SK-N-SH treated with all-trans-retinoic acid at 6 μM for 48 hours (cell line): Measurements from ENCODE around the gene RIMS4.

ENCODE experiments used
- ATAC-seq: fragments of 200-7000 bp; cut with Tn5 transposase; 3 replicates; pipeline ENCODE4 v1.9.1; 2020; ENCODE audit warnings: mild to moderate bottlenecking, moderate library complexity
- ARNTL ChIP-seq: fragments of 450-650 bp; formaldehyde crosslinking; IDR thresholded peaks from 2 replicates; pipeline ENCODE4 v1.5.0; 2020; ENCODE audit warnings: low read depth, mild to moderate bottlenecking, moderate library complexity, borderline replicate concordance
- CSDC2 ChIP-seq: fragments of 250-450 bp; sonication (Bioruptor Pico); IDR thresholded peaks from 2 replicates; pipeline ENCODE4 v1.5.0; 2020; ENCODE audit warnings: mild to moderate bottlenecking, moderate library complexity
- ESRRG ChIP-seq: fragments of 250-450 bp; sonication (Bioruptor Pico); IDR thresholded peaks from 2 replicates; pipeline ENCODE4 v1.6.1; 2021; ENCODE audit warnings: mild to moderate bottlenecking
- GLIS3 ChIP-seq: fragments of 250-450 bp; sonication (Bioruptor Pico); IDR thresholded peaks from 2 replicates; pipeline ENCODE4 v1.5.0; 2020; ENCODE audit warnings: mild to moderate bottlenecking, moderate library complexity
- ISL1 ChIP-seq: fragments of 250-450 bp; sonication (Bioruptor Pico); IDR thresholded peaks from 2 replicates; pipeline ENCODE4 v2.1.2; 2022; ENCODE audit warnings: mild to moderate bottlenecking, moderate library complexity
- OSR1 ChIP-seq: fragments of 250-450 bp; sonication (Bioruptor Pico); IDR thresholded peaks from 2 replicates; pipeline ENCODE4 v1.8.0; 2022; ENCODE audit warnings: moderate library complexity, mild to moderate bottlenecking, inconsistent platforms
- PPARA ChIP-seq: fragments of 250-450 bp; sonication (Bioruptor Pico); IDR thresholded peaks from 2 replicates; pipeline ENCODE4 v1.5.0; 2020; ENCODE audit warnings: mild to moderate bottlenecking, borderline replicate concordance
- RARB ChIP-seq: fragments of 250-450 bp; sonication (Bioruptor Pico); IDR thresholded peaks from 2 replicates; pipeline ENCODE4 v1.8.0; 2021; ENCODE audit warnings: mild to moderate bottlenecking, moderate library complexity
- SNAI2 ChIP-seq: fragments of 250-450 bp; sonication (Bioruptor Pico); IDR thresholded peaks from 2 replicates; pipeline ENCODE4 v1.5.0; 2020; ENCODE audit warnings: mild to moderate bottlenecking, moderate library complexity
- TCF4 ChIP-seq: fragments of 250-450 bp; sonication (Bioruptor Pico); IDR thresholded peaks from 2 replicates; pipeline ENCODE4 v1.8.0; 2021; ENCODE audit warnings: mild to moderate bottlenecking, moderate library complexity, borderline replicate concordance
- TOX ChIP-seq: fragments of 250-450 bp; sonication (Bioruptor Pico); IDR thresholded peaks from 2 replicates; pipeline ENCODE4 v1.8.0; 2021; ENCODE audit warnings: mild to moderate bottlenecking, moderate library complexity, borderline replicate concordance
- ZFP3 ChIP-seq: fragments of 250-450 bp; sonication (Bioruptor Pico); IDR thresholded peaks from 2 replicates; pipeline ENCODE4 v1.5.0; 2020; ENCODE audit warnings: mild to moderate bottlenecking, moderate library complexity
- ZFP30 ChIP-seq: fragments of 450-650 bp; formaldehyde crosslinking; IDR thresholded peaks from 2 replicates; pipeline ENCODE4 v1.5.0; 2022; ENCODE audit warnings: mild to moderate bottlenecking, moderate library complexity
- ZNF70 ChIP-seq: fragments of 450-650 bp; formaldehyde crosslinking; IDR thresholded peaks from 2 replicates; pipeline ENCODE4 v1.5.0; 2020; ENCODE audit warnings: mild to moderate bottlenecking, moderate library complexity
- ZNF8 ChIP-seq: fragments of 450-650 bp; formaldehyde crosslinking; IDR thresholded peaks from 2 replicates; pipeline ENCODE4 v1.5.0; 2020; ENCODE audit warnings: mild to moderate bottlenecking, moderate library complexity
- TF ChIP-seq, protein P1 (sequence below): fragments of 250-450 bp; sonication (Bioruptor Pico); IDR thresholded peaks from 2 replicates; pipeline ENCODE4 v1.8.0; 2021; ENCODE audit warnings: low read depth, mild to moderate bottlenecking, moderate library complexity, borderline replicate concordance
- TF ChIP-seq, protein P2 (sequence below): fragments of 250-450 bp; sonication (Bioruptor Pico); IDR thresholded peaks from 2 replicates; pipeline ENCODE4 v1.5.1; 2020; ENCODE audit warnings: low read depth, mild to moderate bottlenecking, moderate library complexity
- TF ChIP-seq, protein P3 (sequence below): fragments of 250-450 bp; sonication (Bioruptor Pico); IDR thresholded peaks from 2 replicates; pipeline ENCODE4 v1.5.0; 2020; ENCODE audit warnings: mild to moderate bottlenecking, moderate library complexity
- TF ChIP-seq, protein P4 (sequence below): fragments of 250-450 bp; sonication (Bioruptor Pico); IDR thresholded peaks from 2 replicates; pipeline ENCODE4 v1.5.1; 2021; ENCODE audit warnings: mild to moderate bottlenecking, moderate library complexity

The RIMS4 gene

DNA sequence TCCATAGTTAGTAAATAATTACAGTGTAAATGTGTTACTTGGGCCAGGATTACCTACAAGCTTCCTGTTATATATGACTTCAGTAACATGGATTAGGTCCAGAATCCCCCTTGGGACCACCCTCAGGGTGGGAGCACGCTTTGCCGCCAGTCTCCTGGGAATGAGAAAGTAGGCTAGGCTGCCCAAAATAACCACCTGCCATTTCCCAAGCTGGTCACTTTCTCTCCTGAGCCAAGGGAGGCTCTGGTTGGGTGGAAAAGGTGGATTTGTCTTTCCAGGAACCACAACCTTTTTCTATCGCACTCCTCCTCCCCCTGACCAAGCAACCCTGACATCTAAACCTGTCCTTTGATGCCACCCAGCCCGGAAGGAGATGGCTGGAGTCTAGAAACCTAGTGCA is 9.6 kb upstream of the RIMS4 start:
- no peak for ATAC-seq
- TF ChIP-seq ZFP3 (CRISPR knock-in tag) (no peak), PPARA (CRISPR knock-in tag) (no peak), ZNF70 (CRISPR knock-in tag) (no peak), ESRRG (CRISPR knock-in tag) (no peak), OSR1 (CRISPR knock-in tag) (no peak), ARNTL (no peak), ISL1 (CRISPR knock-in tag) (no peak), CSDC2 (CRISPR knock-in tag) (no peak)
- TF ChIP-seq, protein P1, sequence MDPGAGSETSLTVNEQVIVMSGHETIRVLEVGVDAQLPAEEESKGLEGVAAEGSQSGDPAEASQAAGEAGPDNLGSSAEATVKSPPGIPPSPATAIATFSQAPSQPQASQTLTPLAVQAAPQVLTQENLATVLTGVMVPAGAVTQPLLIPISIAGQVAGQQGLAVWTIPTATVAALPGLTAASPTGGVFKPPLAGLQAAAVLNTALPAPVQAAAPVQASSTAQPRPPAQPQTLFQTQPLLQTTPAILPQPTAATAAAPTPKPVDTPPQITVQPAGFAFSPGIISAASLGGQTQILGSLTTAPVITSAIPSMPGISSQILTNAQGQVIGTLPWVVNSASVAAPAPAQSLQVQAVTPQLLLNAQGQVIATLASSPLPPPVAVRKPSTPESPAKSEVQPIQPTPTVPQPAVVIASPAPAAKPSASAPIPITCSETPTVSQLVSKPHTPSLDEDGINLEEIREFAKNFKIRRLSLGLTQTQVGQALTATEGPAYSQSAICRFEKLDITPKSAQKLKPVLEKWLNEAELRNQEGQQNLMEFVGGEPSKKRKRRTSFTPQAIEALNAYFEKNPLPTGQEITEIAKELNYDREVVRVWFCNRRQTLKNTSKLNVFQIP (CRISPR knock-in tag) = no peak
- TF ChIP-seq, protein P2, sequence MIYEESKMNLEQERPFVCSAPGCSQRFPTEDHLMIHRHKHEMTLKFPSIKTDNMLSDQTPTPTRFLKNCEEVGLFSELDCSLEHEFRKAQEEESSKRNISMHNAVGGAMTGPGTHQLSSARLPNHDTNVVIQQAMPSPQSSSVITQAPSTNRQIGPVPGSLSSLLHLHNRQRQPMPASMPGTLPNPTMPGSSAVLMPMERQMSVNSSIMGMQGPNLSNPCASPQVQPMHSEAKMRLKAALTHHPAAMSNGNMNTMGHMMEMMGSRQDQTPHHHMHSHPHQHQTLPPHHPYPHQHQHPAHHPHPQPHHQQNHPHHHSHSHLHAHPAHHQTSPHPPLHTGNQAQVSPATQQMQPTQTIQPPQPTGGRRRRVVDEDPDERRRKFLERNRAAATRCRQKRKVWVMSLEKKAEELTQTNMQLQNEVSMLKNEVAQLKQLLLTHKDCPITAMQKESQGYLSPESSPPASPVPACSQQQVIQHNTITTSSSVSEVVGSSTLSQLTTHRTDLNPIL (CRISPR knock-in tag) = no peak
- TF ChIP-seq, all 23 proteins: peak for 0

DNA sequence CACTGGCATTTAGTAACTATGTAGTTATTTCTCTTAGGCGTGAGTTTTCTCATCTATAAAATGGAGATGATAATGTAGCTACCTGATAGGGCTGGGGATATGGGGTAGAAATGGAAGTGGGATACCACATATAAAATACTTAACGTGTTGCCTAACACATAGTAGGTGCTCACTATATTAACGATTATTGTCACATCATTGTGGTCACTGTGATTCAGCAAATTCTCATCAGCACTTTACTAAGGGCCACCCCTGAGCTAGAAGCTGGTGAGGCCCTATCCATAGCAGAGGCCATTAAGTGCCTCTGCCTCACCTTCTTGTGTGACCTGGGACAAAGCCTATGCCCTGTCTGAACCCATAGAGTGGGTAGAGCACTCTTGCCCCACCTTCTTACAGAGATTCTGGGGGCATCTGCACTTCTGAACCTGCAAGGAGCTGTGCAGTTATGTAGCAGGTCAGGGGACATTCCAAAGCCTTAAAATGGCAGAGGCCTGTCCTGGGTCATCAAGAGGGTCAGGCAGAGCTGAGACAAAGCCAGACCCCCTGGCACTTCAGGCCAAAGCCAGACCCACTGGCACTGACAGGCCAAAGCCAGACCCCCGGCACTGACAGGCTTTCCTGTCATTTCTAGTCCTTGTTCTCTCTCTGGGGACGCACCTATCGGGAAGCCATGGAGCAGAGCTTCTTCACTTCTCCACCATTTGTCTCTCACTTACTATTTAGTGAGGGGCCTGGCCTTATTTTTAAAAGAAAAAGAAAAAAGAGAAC is 7.0 kb upstream of the RIMS4 start:
- ATAC-seq = no peak
- no peak for TF ChIP-seq TCF4 (CRISPR knock-in tag)
- no peak for TF ChIP-seq GLIS3 (CRISPR knock-in tag)
- TF ChIP-seq ZNF70 (CRISPR knock-in tag) = no peak
- no peak for TF ChIP-seq ZFP30
- TF ChIP-seq, protein P1 (CRISPR knock-in tag) = no peak
- no peak for TF ChIP-seq ZNF8

DNA sequence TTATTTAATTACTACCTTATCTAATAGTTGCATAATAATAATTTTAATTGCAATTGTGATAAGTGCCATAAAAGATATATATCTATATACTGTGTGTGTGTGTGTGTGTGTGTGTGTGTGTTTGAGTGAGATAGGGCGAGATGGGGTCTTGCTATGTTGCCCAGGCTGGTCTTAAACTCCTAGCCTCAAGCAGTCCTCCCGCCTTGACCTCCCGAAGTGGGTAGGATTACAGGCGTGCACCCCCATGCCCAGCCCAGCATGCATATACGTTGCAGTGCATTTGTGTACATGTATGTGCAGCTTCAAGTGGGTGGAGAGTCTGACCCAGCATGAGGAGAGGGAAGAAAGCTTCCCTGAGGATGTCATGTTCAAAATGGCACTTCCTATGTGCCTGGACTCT is 4.6 kb upstream of the RIMS4 start:
- no peak for ATAC-seq
- TF ChIP-seq, protein P3, sequence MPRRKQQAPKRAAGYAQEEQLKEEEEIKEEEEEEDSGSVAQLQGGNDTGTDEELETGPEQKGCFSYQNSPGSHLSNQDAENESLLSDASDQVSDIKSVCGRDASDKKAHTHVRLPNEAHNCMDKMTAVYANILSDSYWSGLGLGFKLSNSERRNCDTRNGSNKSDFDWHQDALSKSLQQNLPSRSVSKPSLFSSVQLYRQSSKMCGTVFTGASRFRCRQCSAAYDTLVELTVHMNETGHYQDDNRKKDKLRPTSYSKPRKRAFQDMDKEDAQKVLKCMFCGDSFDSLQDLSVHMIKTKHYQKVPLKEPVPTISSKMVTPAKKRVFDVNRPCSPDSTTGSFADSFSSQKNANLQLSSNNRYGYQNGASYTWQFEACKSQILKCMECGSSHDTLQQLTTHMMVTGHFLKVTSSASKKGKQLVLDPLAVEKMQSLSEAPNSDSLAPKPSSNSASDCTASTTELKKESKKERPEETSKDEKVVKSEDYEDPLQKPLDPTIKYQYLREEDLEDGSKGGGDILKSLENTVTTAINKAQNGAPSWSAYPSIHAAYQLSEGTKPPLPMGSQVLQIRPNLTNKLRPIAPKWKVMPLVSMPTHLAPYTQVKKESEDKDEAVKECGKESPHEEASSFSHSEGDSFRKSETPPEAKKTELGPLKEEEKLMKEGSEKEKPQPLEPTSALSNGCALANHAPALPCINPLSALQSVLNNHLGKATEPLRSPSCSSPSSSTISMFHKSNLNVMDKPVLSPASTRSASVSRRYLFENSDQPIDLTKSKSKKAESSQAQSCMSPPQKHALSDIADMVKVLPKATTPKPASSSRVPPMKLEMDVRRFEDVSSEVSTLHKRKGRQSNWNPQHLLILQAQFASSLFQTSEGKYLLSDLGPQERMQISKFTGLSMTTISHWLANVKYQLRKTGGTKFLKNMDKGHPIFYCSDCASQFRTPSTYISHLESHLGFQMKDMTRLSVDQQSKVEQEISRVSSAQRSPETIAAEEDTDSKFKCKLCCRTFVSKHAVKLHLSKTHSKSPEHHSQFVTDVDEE (CRISPR knock-in tag) = no peak
- no peak for TF ChIP-seq ZNF8
- no peak for TF ChIP-seq GLIS3 (CRISPR knock-in tag)
- no peak for TF ChIP-seq OSR1 (CRISPR knock-in tag)
- no peak for TF ChIP-seq ARNTL
- TF ChIP-seq SNAI2 = no peak
- TF ChIP-seq ZNF70 (CRISPR knock-in tag) = no peak
- no peak for TF ChIP-seq TOX (CRISPR knock-in tag)
- no peak for TF ChIP-seq ZFP3 (CRISPR knock-in tag)
- TF ChIP-seq ISL1 (CRISPR knock-in tag) = no peak
- TF ChIP-seq, protein P2 (CRISPR knock-in tag) = no peak
- no peak for TF ChIP-seq ESRRG (CRISPR knock-in tag)
- no peak for TF ChIP-seq RARB (CRISPR knock-in tag)
- TF ChIP-seq, all 23 proteins: peak for 0

DNA sequence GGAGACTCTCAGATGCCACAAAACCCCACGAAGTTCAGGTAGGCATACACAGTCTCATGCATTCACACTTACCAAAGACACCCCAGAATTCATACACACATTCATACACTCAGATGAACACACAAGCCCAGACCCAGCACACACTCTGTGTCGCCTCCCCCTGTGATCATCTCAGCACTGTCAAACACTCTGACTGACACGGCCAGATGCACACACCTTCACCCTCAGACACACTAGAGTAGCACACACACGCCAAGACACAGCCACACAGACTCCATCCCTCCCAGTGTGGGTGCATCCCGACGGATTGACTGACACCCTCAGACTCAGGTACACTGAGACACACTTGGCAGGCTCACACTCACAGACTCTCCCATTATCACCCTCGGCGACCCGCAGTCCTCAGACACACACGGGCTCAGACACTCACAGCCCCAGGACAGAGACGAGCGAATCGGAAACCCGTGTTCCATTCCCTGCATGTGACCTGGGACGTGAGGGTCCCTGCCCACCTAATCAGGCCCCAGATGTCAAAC is 872 bp upstream of the RIMS4 start:
- no peak for ATAC-seq
- TF ChIP-seq ESRRG (CRISPR knock-in tag) = no peak
- TF ChIP-seq, protein P3 (CRISPR knock-in tag) = no peak
- TF ChIP-seq TOX (CRISPR knock-in tag) = no peak
- no peak for TF ChIP-seq ZFP30
- TF ChIP-seq, protein P4, sequence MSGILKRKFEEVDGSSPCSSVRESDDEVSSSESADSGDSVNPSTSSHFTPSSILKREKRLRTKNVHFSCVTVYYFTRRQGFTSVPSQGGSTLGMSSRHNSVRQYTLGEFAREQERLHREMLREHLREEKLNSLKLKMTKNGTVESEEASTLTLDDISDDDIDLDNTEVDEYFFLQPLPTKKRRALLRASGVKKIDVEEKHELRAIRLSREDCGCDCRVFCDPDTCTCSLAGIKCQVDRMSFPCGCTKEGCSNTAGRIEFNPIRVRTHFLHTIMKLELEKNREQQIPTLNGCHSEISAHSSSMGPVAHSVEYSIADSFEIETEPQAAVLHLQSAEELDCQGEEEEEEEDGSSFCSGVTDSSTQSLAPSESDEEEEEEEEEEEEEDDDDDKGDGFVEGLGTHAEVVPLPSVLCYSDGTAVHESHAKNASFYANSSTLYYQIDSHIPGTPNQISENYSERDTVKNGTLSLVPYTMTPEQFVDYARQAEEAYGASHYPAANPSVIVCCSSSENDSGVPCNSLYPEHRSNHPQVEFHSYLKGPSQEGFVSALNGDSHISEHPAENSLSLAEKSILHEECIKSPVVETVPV (CRISPR knock-in tag) = no peak
- no peak for TF ChIP-seq TCF4 (CRISPR knock-in tag)
- TF ChIP-seq OSR1 (CRISPR knock-in tag) = no peak
